GM10847 (cell line): ENCODE measurements around the gene ERC2.

Experiments used
- POLR2A ChIP-seq: IDR thresholded peaks from 2 replicates; pipeline ENCODE4 v1.6.1; 2011; ENCODE audit not compliant: insufficient read length; ENCODE audit errors: extremely low read depth

The ERC2 gene

GRCh38 chr3:56124546-56124945 is 343.7 kb downstream of the ERC2 start:
- no peak for TF ChIP-seq POLR2A

DNA sequence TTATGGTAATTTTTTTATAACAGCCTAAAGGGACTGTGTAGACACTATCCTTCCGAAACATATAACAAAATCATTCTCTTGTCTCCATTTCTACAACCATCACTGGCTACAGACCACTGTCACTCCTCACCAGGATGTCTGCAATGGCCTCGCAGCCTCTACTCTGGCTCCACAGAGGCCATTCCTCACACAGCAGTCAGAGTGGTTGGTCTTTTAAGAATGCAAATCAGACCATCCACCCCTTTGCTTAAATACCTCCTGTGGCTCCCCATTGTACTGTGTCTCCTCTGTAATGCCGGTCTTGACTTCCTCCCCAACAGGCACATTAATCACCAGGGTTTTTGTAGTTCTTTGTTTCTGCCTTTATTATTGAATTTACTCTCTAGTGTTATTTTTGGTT is 344.8 kb downstream of the ERC2 start:
- TF ChIP-seq POLR2A, result no peak

GRCh38 chr3:56122911-56123310 is 345.4 kb downstream of the ERC2 start:
- no peak for TF ChIP-seq POLR2A

DNA sequence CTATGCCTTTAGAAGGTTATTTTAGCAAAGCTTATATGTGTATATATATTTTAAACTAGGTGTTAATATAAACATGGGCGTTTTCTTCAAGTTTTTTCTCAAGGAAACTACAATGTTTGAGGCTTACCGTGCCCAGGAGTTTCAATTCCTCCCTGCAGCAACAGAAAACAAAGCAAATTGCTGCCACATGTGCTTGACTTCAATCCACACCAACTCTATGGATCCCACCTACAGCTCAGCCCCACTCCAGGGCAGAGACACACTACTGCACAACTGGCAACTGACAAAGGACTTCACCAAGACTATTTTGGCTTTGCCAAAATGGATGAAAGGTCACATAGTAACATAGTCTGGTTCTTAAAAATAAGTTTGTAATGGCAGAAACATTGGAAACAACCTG is 346.6 kb downstream of the ERC2 start:
- TF ChIP-seq POLR2A, result no peak

GRCh38 chr3:56119575-56120349 is 348.5 kb downstream of the ERC2 start:
- no peak for TF ChIP-seq POLR2A

- TF ChIP-seq POLR2A, result no peak
These were observed 349.3 kb downstream of the ERC2 start for GRCh38 chr3:56118968-56119367.

DNA sequence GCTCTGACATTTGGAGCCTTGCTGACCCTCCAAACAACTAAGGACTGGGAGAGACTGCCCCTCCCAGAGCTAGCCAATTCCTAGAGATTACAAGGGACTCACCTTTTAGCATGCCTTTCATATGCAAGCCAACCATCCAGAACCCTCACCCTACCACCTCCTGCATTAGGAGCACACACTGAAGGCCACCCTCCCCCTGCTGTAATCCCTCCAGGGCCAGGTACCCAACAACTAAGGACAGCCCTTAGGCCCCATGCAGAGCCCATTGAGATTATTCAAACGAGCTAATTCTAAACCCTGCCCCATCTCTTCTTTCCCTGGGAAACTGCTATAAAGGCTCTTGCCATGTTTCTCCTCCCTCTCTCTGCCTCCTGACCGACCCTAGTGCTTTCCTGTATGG is 352.6 kb downstream of the ERC2 start:
- no peak for TF ChIP-seq POLR2A

GRCh38 chr3:56115199-56115598 is 353.1 kb downstream of the ERC2 start:
- TF ChIP-seq POLR2A, result no peak

DNA sequence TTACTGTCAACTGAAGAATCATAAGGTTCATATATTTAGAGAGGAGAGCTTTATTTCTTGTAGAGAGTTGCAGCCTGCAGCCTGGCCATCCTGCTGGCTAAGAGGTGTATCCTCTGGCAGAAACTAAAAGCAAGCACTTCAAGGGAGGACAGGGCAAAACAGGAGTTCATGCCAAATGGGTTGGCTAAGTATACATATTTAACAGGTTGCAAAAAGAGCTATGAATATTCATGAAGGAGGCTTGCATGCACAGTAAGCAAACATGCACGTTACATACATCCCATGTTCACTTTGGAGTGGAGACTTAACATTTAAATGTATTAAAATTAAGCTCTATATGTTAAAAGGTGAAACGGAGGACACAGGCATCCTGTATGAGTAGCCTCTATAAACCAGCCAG is 354.4 kb downstream of the ERC2 start:
- no peak for TF ChIP-seq POLR2A

- no peak for TF ChIP-seq POLR2A
These were observed 355.0 kb downstream of the ERC2 start for GRCh38 chr3:56113231-56113630.

GRCh38 chr3:56111606-56112304 is 356.5 kb downstream of the ERC2 start:
- TF ChIP-seq POLR2A, result no peak

GRCh38 chr3:56110886-56111285 is 357.4 kb downstream of the ERC2 start:
- TF ChIP-seq POLR2A, result no peak

DNA sequence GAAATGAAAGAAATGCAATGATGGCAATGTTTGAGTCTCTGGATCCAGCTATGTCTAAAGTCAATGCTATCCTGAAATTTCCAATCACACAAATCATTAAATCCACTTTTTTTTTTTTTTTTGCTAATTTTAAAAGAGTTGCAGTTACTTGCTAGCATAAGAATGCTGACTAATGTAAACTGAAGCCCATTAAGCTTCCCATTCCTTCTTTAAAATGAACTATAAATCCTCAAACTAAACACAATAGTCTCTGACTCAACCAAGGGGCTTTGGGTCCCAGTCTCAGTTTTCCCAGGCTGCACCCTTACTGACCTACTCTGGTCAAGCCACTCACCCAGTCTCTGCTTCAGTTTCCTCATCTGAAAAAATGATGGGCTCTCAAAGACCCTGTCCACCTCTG is 361.1 kb downstream of the ERC2 start:
- no peak for TF ChIP-seq POLR2A

DNA sequence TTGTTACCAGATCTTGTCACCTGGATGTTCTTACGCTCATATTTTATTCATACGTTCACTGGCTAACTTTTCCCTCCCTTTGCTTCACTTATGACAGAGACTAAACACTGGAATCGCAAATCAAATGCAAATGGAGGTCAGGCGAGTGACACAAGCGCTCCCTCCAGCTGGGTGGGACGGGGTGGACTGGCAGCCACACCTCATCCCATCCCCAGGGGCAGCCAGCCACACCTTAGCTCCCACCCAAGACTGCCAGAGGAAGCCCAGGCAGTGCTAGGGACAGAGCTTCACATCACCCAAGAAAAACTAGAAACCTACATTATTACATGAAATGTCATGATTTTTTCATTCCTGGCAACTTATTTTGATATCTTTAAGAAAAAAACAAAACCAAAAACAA is 366.2 kb downstream of the ERC2 start:
- TF ChIP-seq POLR2A, result no peak

DNA sequence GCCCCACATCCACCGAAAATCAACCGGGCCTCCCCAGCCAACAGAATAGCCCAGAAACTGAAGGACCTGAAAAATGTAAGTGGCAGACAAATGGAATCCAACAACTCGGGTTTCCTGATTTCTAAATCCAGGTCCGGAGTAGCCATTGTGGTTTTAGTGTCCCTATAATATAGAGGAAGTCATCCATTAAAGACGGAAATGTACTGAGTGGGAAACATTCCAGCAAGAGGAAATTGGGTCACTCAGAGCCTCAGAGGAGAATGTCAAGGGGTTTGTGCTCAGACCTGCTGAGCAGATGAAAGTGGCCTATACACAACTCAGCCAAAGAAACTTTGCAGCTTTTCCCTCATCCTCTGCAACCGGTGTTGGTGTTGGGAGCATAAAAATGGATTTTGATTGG is 366.7 kb downstream of the ERC2 start:
- no peak for TF ChIP-seq POLR2A

DNA sequence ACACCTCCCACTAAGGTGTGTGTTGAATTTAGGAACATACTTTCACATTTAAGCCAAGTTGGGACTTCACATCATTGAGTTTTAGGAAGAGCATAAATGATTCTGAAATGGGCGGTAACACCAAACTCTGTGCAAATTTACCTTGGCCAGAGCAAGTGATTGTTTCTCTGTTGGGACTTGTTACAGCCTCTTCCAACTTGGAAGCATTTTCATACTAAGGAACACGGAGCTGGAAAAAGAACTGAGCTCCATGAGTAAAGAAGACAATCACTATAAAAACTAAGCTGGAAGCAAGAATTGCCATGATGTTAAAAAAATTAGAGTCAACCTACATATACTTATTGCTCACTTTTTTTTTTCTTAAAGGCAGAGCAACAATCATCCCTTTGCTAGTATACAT is 371.3 kb downstream of the ERC2 start:
- no peak for TF ChIP-seq POLR2A

DNA sequence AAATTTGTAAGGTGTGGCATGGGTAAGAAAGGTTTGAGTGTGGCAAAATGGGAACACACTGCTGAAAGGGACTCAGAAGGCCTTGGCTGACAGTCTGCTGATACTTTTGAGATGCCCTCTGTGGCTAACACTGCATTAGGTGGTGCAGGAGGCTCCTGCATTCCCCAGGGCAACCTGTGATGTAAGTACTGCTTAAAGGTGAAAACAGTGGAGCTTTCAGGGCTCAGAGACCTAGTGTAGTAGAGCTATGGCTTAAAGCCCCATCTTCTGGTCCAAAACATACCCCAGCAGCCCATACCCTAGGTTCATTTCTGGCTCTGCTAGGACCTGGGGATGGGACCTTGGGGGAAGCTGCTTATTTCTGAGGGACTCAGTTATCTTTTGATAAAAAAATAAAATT is 374.1 kb downstream of the ERC2 start:
- no peak for TF ChIP-seq POLR2A

GRCh38 chr3:56089739-56090138 is 378.5 kb downstream of the ERC2 start:
- TF ChIP-seq POLR2A, result no peak
